ENCODE results near the gene MAP1LC3C.
"Not testable (repeated sequence)": the region's sequence is repeated elsewhere in the genome, so short reads cannot be mapped to it uniquely, and the experiment has no call there.

MAP1LC3C gene

GRCh38 chr1:241992734-241993133 lies 6.2 kb downstream of the MAP1LC3C start:
- DNase-seq (ENCODE audit: low spot score): no peak

DNA sequence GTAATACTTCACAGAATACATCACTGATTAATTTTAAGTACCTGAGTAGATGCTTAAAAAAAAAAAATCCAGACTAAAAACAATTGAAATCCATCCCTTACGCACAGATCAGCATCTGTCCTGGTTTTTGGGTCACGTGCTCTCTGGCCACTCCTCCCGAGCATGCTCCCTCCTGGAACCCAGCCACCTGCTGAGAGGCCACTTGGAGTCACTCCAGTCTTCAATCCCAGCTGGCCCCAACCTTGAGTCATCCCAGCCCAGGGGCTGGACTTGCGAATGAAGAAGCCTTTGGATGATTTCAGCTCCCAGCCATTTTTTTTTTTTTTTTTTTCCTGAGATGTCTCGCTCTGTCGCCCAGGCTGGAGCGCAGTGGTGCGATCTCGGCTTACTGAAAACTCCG lies 8.9 kb downstream of the MAP1LC3C start:
- no peak for DNase-seq (ENCODE audit: low spot score)

DNA sequence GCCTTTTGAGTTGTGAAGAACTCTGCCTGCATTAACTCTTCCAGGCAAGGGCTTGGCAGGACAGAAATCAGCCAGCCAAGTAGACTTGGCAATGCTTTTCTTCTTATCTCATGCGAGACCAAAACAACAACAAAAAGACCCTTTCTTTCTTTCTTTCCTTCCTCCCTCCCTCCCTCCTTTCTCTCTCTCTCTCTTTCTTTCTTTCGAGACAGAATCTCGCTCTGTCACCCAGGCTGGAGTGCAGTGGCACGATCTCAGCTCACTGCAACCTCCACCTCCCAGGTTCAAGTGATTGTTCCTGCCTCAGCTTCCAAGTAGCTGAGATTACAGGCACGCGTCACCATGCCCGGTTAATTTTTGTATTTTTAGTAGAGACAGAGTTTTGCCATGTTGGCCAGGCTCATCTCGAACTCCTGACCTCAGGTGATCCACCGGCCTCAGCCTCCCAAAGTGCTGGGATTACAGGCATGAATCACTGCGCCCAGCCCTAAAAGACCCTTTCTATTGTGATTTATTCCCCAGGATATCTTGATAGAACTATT lies 10.4 kb downstream of the MAP1LC3C start:
- DNase-seq (ENCODE audit: low spot score): not testable (repeated sequence)

DNA sequence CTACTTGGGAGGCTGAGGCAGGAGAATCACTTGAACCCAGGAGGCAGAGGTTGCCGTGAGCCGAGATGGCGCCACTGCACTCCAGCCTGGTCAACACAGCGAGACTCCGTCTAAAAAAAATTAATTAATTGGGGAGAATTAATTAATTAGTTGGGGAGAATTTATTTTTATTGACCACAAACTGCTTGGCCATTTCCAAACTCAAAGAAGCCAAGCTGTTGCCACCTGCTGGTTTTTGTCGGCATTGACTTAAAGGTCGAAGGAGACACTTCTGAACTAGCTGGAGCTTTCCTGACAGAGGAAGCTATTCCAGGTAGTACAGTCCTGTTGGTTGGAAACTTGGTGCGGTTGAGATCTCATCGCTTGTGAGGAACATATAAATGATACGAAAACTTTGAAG lies 13.1 kb downstream of the MAP1LC3C start:
- DNase-seq (ENCODE audit: low spot score): peak; percentile 24

- DNase-seq (ENCODE audit: low spot score): no peak
Measured at GRCh38 chr1:241979926-241980325, 19.0 kb downstream of the MAP1LC3C start.

DNA sequence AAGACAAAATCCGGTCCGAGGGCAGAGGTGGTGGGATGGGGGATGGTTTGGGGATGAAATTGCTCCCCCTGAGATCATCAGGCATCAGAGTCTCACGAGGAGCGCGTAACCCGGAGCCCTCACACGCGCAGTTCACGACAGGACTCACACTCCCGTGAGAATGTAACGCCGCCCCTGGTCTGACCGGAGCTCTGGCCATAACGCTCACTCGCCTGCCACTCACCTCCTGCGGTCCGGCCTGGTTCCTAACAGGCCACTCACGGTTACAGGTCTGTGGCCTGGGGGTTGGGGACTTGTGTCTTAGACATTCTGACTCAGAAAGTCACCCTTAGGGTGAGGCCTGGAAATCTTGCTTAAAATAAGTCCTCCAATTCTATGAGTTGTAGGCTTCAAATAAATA lies 19.8 kb downstream of the MAP1LC3C start:
- no peak for DNase-seq (ENCODE audit: low spot score)

- DNase-seq (ENCODE audit: low spot score): no peak
Measured at GRCh38 chr1:241976229-241976628, 22.7 kb downstream of the MAP1LC3C start.

- no peak for DNase-seq (ENCODE audit: low spot score)
Measured at GRCh38 chr1:241972703-241973369, 26.1 kb downstream of the MAP1LC3C start.

DNA sequence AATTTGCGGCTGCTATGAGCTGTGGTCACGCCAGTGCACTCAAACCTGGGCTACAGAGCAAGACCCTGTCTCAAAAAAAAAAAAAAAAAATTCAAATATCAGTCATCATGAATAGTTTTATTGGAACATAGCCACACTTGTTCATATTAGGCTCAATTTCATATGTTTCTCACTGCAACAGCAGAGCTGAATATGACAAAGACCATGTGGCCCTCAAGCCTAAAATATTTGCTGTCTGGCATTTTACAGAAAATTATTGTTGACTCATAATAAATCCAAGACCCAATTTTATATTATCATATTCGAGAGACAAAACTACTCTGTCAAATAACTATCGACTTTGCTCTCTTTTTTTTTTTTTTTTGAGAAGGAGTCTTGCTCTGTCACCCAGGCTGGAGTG lies 30.3 kb downstream of the MAP1LC3C start:
- no peak for DNase-seq (ENCODE audit: low spot score)

DNA sequence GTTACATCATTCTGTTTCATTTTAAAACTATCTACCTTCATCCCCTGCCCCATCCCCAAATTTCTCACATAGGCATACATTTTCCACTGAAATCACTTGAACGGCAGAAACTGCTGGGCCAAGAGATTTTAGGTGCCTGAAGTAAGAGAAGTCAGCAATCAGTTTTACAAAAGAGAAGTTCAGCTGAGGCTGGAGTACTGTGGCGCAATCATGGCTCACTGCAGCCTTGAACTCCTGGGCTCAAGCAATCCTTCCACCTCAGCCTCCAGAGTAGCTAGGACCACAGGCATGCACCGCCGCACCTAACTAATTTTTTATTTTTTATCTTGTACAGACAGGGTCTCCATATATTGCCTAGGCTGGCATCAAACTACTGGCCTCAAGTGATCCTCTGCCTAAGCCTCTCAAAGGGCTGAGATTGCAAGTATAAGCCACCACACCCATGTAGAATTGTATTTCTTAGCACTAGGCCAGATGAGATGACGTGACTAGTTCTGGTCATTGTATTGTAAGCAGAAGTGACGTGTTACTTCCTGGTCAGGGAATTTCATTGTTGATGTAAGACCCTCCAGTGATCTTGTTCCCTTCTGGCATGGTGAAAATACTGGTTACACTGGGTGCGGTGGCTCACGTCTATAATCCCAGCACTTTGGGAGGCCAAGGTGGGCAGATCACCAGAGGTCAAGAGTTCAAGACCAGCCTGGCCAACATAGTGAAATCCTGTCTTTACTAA lies 34.2 kb downstream of the MAP1LC3C start:
- no peak for DNase-seq (ENCODE audit: low spot score)

DNA sequence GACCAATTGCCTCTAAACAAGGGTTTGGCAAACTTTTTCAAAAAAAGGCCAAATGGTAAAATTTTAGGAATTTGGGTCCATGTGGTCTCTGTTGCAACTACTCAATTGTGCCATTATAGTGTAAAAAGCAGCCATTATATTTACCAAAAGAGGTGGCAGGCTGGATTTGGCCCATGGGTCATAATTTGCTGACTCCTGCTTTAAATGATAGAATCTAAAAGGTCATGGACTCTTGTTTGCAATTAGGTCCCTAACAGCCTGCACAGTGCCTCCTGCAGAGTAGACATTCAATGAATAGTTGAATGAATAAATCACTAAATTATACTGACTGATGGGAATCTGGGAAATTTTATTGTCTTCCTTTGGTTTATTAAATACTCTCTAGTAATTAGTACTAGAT lies 35.2 kb downstream of the MAP1LC3C start:
- DNase-seq (ENCODE audit: low spot score): no peak

- DNase-seq (ENCODE audit: low spot score): no peak
Measured at GRCh38 chr1:241962153-241962552, 36.7 kb downstream of the MAP1LC3C start.

- no peak for DNase-seq (ENCODE audit: low spot score)
Measured at GRCh38 chr1:241957692-241958494, 41.0 kb downstream of the MAP1LC3C start, which contains the start of gene BECN2. Gene BECN2, plus strand, starts transcription at chr1:241957767. Its CDS starts 0 bp downstream, at chr1:241957767.

DNA sequence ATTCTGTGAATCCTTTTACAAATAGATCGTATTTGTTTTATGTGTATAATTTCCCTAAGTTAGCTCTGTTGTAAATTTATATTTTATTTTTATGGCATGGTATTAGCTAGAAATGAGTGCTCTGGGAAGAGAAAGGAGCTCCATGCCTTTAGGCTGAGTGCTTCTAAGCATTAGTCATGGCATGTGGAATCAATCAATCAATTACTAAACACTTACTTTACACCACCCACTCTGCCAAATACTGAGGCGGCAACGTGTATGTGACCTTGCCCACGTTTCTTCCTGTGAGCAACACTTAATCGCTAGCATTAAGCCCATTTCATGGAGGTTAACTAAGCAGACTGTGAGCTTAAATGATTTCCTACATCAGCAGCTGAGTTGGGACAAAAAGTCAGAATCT lies 48.5 kb downstream of the MAP1LC3C start:
- no peak for DNase-seq (ENCODE audit: low spot score)

DNA sequence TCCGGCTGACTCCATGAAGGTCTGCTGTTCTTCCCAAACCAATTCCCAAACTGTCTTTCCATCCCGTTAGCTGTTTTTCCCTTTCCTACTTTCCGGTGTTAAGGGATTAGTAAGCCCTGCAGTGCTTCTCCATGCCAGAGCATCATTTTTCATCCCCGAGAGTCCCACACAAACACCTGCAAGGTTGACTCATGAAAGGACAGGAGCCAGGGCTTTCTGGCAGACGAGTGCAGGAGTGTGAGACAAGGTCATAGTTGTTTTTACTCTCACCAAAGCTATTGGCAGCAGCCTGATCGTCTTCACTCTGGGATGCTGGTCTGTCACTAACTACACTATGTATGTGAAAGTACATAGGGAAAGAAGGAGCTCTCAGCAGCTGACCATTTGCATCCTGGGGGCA lies 51.5 kb downstream of the MAP1LC3C start:
- no peak for DNase-seq (ENCODE audit: low spot score)

All from cerebellar cortex (tissue), 1 donor.